ENCODE data around the gene CNTN1. TPM values are rescaled to one million over a fixed set of nuclear protein-coding genes. Genes with fewer than 3 reads are reported as not detected.

Gene CNTN1
- total RNA-seq, 3 donors from 2014 or later (not counting 1 experiment from before 2014, with no cell fraction given) = not detected

GRCh38 chr12:40825156-40825555, 132.9 kb downstream of the CNTN1 start:
- Mint-ChIP-seq H3K27me3 (ENCODE audit: low read depth in 2 of 2) (no peaks in the 10 kb centered on the region), H3K4me3 (no peak overlapping the region), H3K4me1 (no peaks in the 10 kb centered on the region), H3K9me3 (peaks cover 10 to 14% of the 10 kb centered on the region in 2 donors), H3K27ac (no peak overlapping the region), H3K36me3 (no peaks in the 10 kb centered on the region)
- H3K27ac ChIP-seq (ENCODE audit: low read length) = no peak overlapping the region
- DNase-seq (no peak), ATAC-seq (no peak)
- TF ChIP-seq, protein P1, sequence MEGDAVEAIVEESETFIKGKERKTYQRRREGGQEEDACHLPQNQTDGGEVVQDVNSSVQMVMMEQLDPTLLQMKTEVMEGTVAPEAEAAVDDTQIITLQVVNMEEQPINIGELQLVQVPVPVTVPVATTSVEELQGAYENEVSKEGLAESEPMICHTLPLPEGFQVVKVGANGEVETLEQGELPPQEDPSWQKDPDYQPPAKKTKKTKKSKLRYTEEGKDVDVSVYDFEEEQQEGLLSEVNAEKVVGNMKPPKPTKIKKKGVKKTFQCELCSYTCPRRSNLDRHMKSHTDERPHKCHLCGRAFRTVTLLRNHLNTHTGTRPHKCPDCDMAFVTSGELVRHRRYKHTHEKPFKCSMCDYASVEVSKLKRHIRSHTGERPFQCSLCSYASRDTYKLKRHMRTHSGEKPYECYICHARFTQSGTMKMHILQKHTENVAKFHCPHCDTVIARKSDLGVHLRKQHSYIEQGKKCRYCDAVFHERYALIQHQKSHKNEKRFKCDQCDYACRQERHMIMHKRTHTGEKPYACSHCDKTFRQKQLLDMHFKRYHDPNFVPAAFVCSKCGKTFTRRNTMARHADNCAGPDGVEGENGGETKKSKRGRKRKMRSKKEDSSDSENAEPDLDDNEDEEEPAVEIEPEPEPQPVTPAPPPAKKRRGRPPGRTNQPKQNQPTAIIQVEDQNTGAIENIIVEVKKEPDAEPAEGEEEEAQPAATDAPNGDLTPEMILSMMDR (IDR thresholded peaks at IDR 0.05) = no peak
- H3K27me3 ChIP-seq (ENCODE audit: control insufficient read depth, insufficient read depth, low read length) = no peaks in the 10 kb centered on the region
- no peaks in the 10 kb centered on the region for H3K36me3 ChIP-seq (ENCODE audit: control insufficient read depth, insufficient read depth, low read length)
- no peaks in the 10 kb centered on the region for H3K9me3 ChIP-seq (ENCODE audit: control insufficient read depth, insufficient read depth, low read length)
- no peaks in the 10 kb centered on the region for H3K4me1 ChIP-seq (ENCODE audit: control insufficient read depth, insufficient read depth, low read length)
- no peak overlapping the region for H3K4me3 ChIP-seq (ENCODE audit: low read length)
- intact Hi-C loops (cut with micrococcal nuclease) = no loop called here

GRCh38 chr12:40827683-40828592, 135.7 kb downstream of the CNTN1 start:
- Mint-ChIP-seq H3K9me3 (peaks cover 7 to 15% of the 10 kb centered on the region in 2 donors), H3K36me3 (no peaks in the 10 kb centered on the region)
- intact Hi-C loops (cut with micrococcal nuclease) = no loop called here

DNA sequence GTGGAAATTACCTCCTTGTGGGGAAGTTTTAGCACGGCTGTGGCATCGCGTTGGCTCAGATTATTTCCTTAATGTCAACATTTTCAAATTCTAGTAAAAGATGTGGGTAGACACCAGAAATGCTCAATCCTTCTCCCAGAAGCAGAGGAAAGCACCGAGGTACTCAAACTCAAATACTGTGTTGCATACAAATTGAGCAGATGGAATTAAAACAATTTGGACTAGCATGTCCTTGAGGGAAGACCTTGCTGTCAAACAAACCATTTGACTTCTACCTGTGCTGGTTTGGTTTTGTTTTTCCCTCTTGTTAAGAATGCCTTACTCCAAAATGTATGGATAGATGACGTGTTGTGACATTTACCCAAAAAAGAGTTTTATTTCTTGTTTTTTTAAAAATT, 136.4 kb downstream of the CNTN1 start:
- intact Hi-C loops (cut with micrococcal nuclease) = no loop called here
- ATAC-seq = no peak
- no peak overlapping the region for H3K4me3 ChIP-seq (ENCODE audit: low read length)

More at GRCh38 chr12:40827683-40828592, 135.7 kb downstream of the CNTN1 start:
- no peaks in the 10 kb centered on the region for H3K27me3 ChIP-seq (ENCODE audit: control insufficient read depth, insufficient read depth, low read length)
- Mint-ChIP-seq H3K27me3 (ENCODE audit: low read depth in 2 of 2) (no peaks in the 10 kb centered on the region), H3K27ac (no peak overlapping the region), H3K4me3 (no peak overlapping the region), H3K4me1 (no peaks in the 10 kb centered on the region)
- 83% methylated on average over 16 of the region's 17 CpGs for WGBS (ENCODE audit: insufficient coverage)
- TF ChIP-seq, protein P1 (IDR thresholded peaks at IDR 0.05) = no peak
- DNase-seq = no peak
- H3K4me1 ChIP-seq (ENCODE audit: control insufficient read depth, insufficient read depth, low read length) = no peaks in the 10 kb centered on the region
- H3K36me3 ChIP-seq (ENCODE audit: control insufficient read depth, insufficient read depth, low read length) = no peaks in the 10 kb centered on the region
- H3K27ac ChIP-seq (ENCODE audit: low read length) = no peak overlapping the region
- H3K4me3 ChIP-seq (ENCODE audit: low read length) = no peak overlapping the region
- no peak for ATAC-seq
- no peaks in the 10 kb centered on the region for H3K9me3 ChIP-seq (ENCODE audit: control insufficient read depth, insufficient read depth, low read length)

More for the DNA sequence above, 136.4 kb downstream of the CNTN1 start:
- H3K27ac ChIP-seq (ENCODE audit: low read length) = no peak overlapping the region
- no peak overlapping the region for H3K4me3 Mint-ChIP-seq
- no peak for DNase-seq
- H3K27ac Mint-ChIP-seq = no peak overlapping the region
- TF ChIP-seq, protein P1 (IDR thresholded peaks at IDR 0.05) = no peak
- no peaks in the 10 kb centered on the region for H3K4me1 ChIP-seq (ENCODE audit: control insufficient read depth, insufficient read depth, low read length)
- no peaks in the 10 kb centered on the region for H3K27me3 Mint-ChIP-seq (ENCODE audit: low read depth in 2 of 2)
- 77% methylated on average over 2 of the region's 5 CpGs for WGBS (ENCODE audit: insufficient coverage)
- no peaks in the 10 kb centered on the region for H3K36me3 Mint-ChIP-seq
- no peaks in the 10 kb centered on the region for H3K4me1 Mint-ChIP-seq
- no peaks in the 10 kb centered on the region for H3K9me3 ChIP-seq (ENCODE audit: control insufficient read depth, insufficient read depth, low read length)
- no peaks in the 10 kb centered on the region for H3K27me3 ChIP-seq (ENCODE audit: control insufficient read depth, insufficient read depth, low read length)
- no peaks in the 10 kb centered on the region for H3K36me3 ChIP-seq (ENCODE audit: control insufficient read depth, insufficient read depth, low read length)
- peaks cover 6 to 14% of the 10 kb centered on the region in 2 donors for H3K9me3 Mint-ChIP-seq
